ENCODE data around the gene CUX1. TPM values are rescaled to one million over a fixed set of nuclear protein-coding genes. Genes with fewer than 3 reads are reported as not detected.

CUX1 gene
- total and polyA plus RNA-seq, 10 of the 15 experiments (the other 5 are each of a cell fraction or from before 2014, with no cell fraction given) = 6.1 to 48.6 (median 25.9) TPM

DNA sequence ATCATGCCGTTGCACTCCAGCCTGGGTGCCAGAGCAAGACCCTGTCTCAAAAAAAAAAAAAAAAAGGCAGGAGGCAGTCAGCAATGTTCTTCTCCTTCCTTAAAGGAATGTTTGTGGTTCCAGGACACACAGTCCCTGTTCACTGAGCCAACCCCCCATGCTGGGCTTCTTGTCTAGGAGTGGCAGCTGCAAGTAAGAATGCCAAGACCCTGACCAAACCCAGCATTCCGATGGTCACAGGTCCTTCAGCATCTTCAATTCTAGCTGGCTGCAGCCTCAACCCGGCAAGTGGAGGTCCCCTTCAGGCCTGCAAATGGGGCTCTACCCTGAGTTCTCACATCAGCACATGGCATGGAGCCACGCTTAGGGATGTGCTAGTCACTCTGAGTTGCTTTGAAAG is 38.2 kb upstream of the CUX1 start:
- Histone ChIP-seq H3K9me3 (replicated peaks; ENCODE audit: control insufficient read depth, insufficient read depth, low read length) (no peaks in the 10 kb centered on the region), H3K4me3 (no peak overlapping the region), H3K4me2 (ENCODE audit: control insufficient read depth, insufficient read depth) (no peak overlapping the region), H3K9ac (ENCODE audit: control insufficient read depth, insufficient read depth, low read length) (no peak overlapping the region), H4K20me1 (ENCODE audit: control insufficient read depth, insufficient read depth) (no peaks in the 10 kb centered on the region), H3K27me3 (replicated peaks in 1 of 2; ENCODE audit: control insufficient read depth in 2 of 2, insufficient read depth in 2 of 2, low read length in 1 of 2) (peaks cover 2 to 4% of the 10 kb centered on the region in 2 experiments; a peak in 1 of 4 replicates), H3K4me1 (ENCODE audit: control insufficient read depth, insufficient read depth, low read length) (no peaks in the 10 kb centered on the region), H2AFZ (ENCODE audit: control insufficient read depth, low read depth, low read length) (no peak overlapping the region), H3K27ac (ENCODE audit: control insufficient read depth, insufficient read depth) (no peak overlapping the region), H3K36me3 (ENCODE audit: control insufficient read depth in 2 of 2, insufficient read depth in 2 of 2, low read length in 1 of 2) (no peaks in the 10 kb centered on the region), H3K79me2 (ENCODE audit: control insufficient read depth, insufficient read depth, low read length) (no peaks in the 10 kb centered on the region)
- ChIA-PET SMC1A (ENCODE audit: uncharacterized antibody, unreplicated experiment) (no interaction called here), POLR2A (no interaction called here), RAD21 (ENCODE audit: unreplicated experiment) (no interaction called here), CTCF (interaction anchor here (0.7 kb wide), 1 partner anchor 109 kb away, joined by 3 read pairs; no protein-coding TSS in a partner anchor)
- BruUV-seq (replicated peaks) = no TSS peak
- in situ Hi-C loops (cut with MboI) = no loop called here
- TF ChIP-seq YBX1 (IDR thresholded peaks at IDR 0.05) (no peak), KLF5 (IDR thresholded peaks at IDR 0.05; ENCODE audit: partially characterized antibody) (no peak), ZBED1 (IDR thresholded peaks at IDR 0.05; ENCODE audit: borderline replicate concordance) (no peak), MYC (IDR thresholded peaks at IDR 0.05; ENCODE audit: insufficient read depth, insufficient read length, insufficient replicate concordance, low read length, severe bottlenecking) (no peak), NBN (IDR thresholded peaks at IDR 0.05) (no peak), BACH1 (IDR thresholded peaks at IDR 0.05; ENCODE audit: borderline replicate concordance) (no peak), ZNF24 (IDR thresholded peaks at IDR 0.05) (no peak), MEF2A (IDR thresholded peaks at IDR 0.05; ENCODE audit: insufficient read depth, low read depth, low read length) (no peak), JUND (IDR thresholded peaks at IDR 0.05; ENCODE audit: low read depth, low read length) (no peak), CHD2 (IDR thresholded peaks at IDR 0.05; ENCODE audit: borderline replicate concordance, low read depth, low read length) (no peak), JUNB (IDR thresholded peaks at IDR 0.05) (no peak), IKZF1 (conservative IDR thresholded peaks at IDR 0.05) (no peak), CREM (IDR thresholded peaks at IDR 0.05; ENCODE audit: low read depth) (no peak), KAT2A (conservative IDR thresholded peaks at IDR 0.05; ENCODE audit: control insufficient read depth, low read depth, low read length) (no peak), PML (IDR thresholded peaks at IDR 0.05; ENCODE audit: low read length) (no peak), ZNF622 (IDR thresholded peaks at IDR 0.05) (no peak), MTA2 (IDR thresholded peaks at IDR 0.05; ENCODE audit: low read depth) (no peak), NRF1 (conservative IDR thresholded peaks at IDR 0.05; ENCODE audit: low read depth, low read length) (no peak)
- TF ChIP-seq, protein P1, sequence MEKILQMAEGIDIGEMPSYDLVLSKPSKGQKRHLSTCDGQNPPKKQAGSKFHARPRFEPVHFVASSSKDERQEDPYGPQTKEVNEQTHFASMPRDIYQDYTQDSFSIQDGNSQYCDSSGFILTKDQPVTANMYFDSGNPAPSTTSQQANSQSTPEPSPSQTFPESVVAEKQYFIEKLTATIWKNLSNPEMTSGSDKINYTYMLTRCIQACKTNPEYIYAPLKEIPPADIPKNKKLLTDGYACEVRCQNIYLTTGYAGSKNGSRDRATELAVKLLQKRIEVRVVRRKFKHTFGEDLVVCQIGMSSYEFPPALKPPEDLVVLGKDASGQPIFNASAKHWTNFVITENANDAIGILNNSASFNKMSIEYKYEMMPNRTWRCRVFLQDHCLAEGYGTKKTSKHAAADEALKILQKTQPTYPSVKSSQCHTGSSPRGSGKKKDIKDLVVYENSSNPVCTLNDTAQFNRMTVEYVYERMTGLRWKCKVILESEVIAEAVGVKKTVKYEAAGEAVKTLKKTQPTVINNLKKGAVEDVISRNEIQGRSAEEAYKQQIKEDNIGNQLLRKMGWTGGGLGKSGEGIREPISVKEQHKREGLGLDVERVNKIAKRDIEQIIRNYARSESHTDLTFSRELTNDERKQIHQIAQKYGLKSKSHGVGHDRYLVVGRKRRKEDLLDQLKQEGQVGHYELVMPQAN (conservative IDR thresholded peaks at IDR 0.05) = no peak
- TF ChIP-seq, protein P2, sequence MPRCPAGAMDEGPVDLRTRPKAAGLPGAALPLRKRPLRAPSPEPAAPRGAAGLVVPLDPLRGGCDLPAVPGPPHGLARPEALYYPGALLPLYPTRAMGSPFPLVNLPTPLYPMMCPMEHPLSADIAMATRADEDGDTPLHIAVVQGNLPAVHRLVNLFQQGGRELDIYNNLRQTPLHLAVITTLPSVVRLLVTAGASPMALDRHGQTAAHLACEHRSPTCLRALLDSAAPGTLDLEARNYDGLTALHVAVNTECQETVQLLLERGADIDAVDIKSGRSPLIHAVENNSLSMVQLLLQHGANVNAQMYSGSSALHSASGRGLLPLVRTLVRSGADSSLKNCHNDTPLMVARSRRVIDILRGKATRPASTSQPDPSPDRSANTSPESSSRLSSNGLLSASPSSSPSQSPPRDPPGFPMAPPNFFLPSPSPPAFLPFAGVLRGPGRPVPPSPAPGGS (IDR thresholded peaks at IDR 0.05; ENCODE audit: borderline replicate concordance, insufficient read depth, low read depth, low read length, poor library complexity, severe bottlenecking) = no peak
- ATAC-seq = no peak
- no peak for FAIRE-seq
- WGBS (ENCODE audit: insufficient coverage, insufficient replicate concordance, low lambda C conversion rate, missing lambda C conversion rate) = 44% methylated on average over 4 of the region's 4 CpGs
- intact Hi-C loops (cut with micrococcal nuclease; ENCODE audit: unreplicated experiment) = no loop called here
- DNase-seq (ENCODE audit: low read depth, low spot score) = no peak
